GM12801 (cell line): ENCODE results near the gene BCAP31.

Experiments
- CTCF ChIP-seq: IDR thresholded peaks from one replicate; pipeline ENCODE4 v1.5.1; 2011; ENCODE audit warnings: control low read depth; ENCODE audit not compliant: insufficient read length; ENCODE audit errors: extremely low read depth

BCAP31 gene

DNA sequence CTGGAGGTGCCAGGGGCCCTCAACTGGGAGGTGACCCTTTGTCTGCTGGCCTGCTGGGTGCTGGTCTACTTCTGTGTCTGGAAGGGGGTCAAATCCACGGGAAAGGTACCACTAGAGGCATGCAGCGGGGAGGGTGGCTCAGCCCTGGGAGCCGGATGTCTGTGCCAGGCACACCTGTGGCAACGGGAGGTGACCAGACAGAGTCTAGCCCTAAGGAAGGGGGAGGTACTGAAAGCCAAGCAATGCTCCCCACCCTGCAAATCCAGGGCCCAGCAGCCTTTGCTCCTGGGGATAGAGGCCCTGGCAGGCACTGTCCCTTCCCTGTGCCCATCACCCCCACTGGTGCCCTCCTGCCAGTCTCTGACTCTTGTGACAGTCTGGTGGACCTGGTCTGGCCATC lies 32.2 kb downstream of the BCAP31 start:
- no peak for TF ChIP-seq CTCF

DNA sequence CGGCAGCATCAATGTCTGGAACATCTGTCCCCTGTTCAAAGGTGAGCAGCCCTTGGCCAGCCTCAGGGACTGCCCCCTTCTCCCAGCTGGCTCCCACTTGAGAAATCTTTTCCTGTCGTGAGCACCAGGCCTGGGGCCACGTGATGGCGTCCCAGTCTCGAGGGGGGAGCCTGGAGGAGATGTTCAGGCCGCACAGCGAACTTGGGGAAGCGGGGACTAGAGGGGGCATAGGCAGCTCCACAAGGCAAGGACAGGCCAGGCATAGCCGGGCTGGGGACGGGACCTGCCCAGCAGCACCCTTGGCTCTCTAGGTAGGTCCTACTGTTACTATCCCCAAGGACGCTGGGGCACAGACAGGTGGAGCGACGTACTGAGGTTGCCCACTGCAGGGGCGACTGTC lies 33.7 kb downstream of the BCAP31 start:
- no peak for TF ChIP-seq CTCF

DNA sequence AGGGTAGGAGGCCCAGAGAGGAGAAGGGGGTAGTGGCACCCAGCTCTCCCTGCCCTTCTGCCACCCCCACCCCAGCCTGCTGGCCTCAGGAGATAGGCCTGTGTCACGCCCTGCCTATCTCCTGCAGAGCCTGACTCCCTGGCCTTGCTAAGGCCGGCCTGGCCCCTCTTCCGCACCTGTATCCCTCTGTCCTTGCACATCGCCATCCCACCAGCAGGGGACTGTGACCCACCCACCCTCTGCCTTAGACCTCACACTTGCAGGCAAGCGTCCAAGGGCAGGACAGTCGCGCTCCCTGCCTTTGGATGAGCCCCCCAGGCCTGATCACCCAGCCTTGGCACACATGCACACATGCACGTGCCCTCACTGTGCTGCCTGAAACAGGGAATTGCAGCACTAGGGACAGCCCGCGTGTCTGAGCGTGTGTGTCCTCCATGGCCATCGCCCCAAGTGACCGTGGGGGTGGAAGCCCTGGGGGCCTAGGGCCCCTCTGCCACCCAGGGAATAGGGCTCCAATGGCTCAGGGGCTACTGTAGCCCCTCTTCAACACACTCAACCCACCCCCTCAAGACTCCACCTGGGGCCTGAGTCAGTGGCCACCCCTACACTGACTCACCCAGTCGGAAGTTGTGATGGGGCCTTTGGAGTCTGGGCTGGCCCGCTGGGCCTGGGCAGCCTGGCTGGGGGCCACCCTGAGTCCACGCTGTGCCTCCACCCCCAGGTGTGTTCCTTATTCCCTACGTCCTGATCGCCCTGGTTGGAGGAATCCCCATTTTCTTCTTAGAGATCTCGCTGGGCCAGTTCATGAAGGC lies 34.3 kb downstream of the BCAP31 start:
- TF ChIP-seq CTCF = no peak

- TF ChIP-seq CTCF = no peak
These were observed 35.1 kb downstream of the BCAP31 start for GRCh38 chrX:153688911-153689590.

DNA sequence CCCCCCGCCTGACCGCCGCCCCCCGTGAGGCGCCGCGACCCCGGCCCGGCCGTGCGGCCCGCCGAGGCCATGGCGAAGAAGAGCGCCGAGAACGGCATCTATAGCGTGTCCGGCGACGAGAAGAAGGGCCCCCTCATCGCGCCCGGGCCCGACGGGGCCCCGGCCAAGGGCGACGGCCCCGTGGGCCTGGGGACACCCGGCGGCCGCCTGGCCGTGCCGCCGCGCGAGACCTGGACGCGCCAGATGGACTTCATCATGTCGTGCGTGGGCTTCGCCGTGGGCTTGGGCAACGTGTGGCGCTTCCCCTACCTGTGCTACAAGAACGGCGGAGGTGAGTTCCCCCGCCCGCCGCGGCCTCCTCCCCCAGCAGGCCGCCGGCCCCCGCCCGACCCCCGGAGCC lies 35.7 kb downstream of the BCAP31 start:
- TF ChIP-seq CTCF = no peak

- no peak for TF ChIP-seq CTCF
These were observed 36.1 kb downstream of the BCAP31 start for GRCh38 chrX:153688071-153688470.

- TF ChIP-seq CTCF = no peak
These were observed 36.8 kb downstream of the BCAP31 start, which contains the start of gene SLC6A8 for GRCh38 chrX:153687121-153688039. TSS of gene SLC6A8 (plus strand) at chrX:153687926. CDS start at chrX:153688575, 649 bp downstream.
